A172 (cell line): ENCODE results near the gene NRCAM. TPM values are rescaled to one million over a fixed set of nuclear protein-coding genes. Genes with fewer than 3 reads are reported as not detected.

Experiments used
- total RNA-seq: library from RNA; depleted of rRNA; stranded (reverse); fragments of >200 nt; shearing (Covaris generic); gene quantifications from 2 replicates; pipeline ENCODE4 v1.2.3, GENCODE V29; 2014; rRNA removed

Gene NRCAM
- total RNA-seq, 1 experiment from 2014 or later, result 0.16 TPM

Other genes starting within 250 kb of the NRCAM start
- 27.3 and 40.7 TPM in 2 replicates for gene PNPLA8, start 69.7 kb upstream of the NRCAM start, total RNA-seq
- 45.6 and 50.8 TPM in 2 replicates for gene THAP5, start 113.3 kb upstream of the NRCAM start, total RNA-seq
- gene DNAJB9, start 113.4 kb upstream of the NRCAM start, total RNA-seq, result 24.1 and 67.7 TPM in 2 replicates